Activated naive CD4-positive, alpha-beta T cell treated with anti-CD3 and anti-CD28 coated beads, Interleukin-2, amount 10 ng/mL, durations not matched to agents 7 days and 5 days (primary cell): Measurements from ENCODE around the gene WAPL.
"Not testable (repeated sequence)": the region's sequence is repeated elsewhere in the genome, so short reads cannot be mapped to it uniquely, and the experiment has no call there.

ENCODE experiments used
- CTCF ChIA-PET: fragments of 350-600 bp; sonication (Branson Sonifier 250); formaldehyde crosslinking; loops from one replicate; lab custom pipeline; 2021; ENCODE audit warnings: antibody characterized with exemption; lab: Charles Lee
- DNase-seq: peaks from one replicate; pipeline ENCODE4 v3.0.0-alpha.2; 2020
- H3K27ac Mint-ChIP-seq: one replicate; pipeline ENCODE4 v1.8.0; 2021; ENCODE audit warnings: mild to moderate bottlenecking, moderate library complexity, mixed read lengths
- H3K27me3 Mint-ChIP-seq: one replicate; pipeline ENCODE4 v1.8.0; 2021; ENCODE audit warnings: mild to moderate bottlenecking, mixed read lengths
- H3K36me3 Mint-ChIP-seq: one replicate; pipeline ENCODE4 v1.8.0; 2021; ENCODE audit warnings: mixed read lengths
- H3K4me1 Mint-ChIP-seq: one replicate; pipeline ENCODE4 v1.8.0; 2021; ENCODE audit warnings: mixed read lengths
- H3K4me3 Mint-ChIP-seq: one replicate; pipeline ENCODE4 v1.8.0; 2021; ENCODE audit warnings: mild to moderate bottlenecking, moderate library complexity, mixed read lengths
- H3K9me3 Mint-ChIP-seq: one replicate; pipeline ENCODE4 v1.8.0; 2021; ENCODE audit warnings: mixed read lengths

Gene WAPL

DNA sequence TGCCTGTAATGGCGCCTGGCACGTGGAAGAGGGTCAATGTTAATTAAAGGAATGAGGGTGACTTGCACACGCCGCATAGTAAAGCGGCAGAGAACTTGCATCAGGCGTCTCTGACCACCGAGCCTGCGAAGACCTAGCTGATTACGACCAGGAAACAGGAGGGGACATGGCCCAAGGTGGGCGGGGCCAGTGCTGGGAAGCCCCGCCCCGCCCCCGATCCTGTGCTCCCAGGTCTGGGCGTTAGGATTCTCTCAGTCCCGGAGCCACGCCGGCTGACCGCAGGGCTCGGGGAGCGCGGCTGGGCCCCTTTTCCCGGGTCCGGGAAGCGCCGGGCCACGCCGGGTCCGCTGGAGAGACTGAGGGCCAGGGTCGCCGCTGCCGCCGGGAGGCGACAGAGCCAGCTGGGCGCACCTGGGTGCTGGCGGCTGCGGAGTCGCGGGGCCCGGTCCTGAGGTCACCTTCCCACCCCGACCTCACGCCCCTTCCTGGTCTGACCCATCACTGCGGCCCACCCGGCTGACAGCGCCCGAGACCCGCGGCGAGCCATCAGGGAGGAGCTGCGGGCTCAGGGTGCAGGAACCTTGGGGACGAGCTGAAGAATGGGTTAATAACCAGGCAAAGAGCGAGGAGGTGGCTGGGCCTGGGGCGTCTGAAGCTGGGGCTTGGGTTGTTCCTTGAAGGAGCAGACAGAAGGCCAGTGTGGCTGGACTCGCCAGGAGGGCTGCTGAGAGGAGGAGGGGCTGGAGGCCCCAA lies 132.0 kb downstream of the WAPL start:
- Mint-ChIP-seq H3K27ac (no peak overlapping the region), H3K4me1 (peaks cover 3% of the 10 kb centered on the region), H3K27me3 (peaks cover 73% of the 10 kb centered on the region), H3K36me3 (no peaks in the 10 kb centered on the region), H3K4me3 (peak overlapping the region; percentile 64), H3K9me3 (no peaks in the 10 kb centered on the region)
- DNase-seq = no peak
- CTCF ChIA-PET = interaction anchor here (0.7 to 2.9 kb wide), 3 partner anchors 8 to 195 kb away, joined by 3 to 17 read pairs (median 3); no protein-coding TSS in a partner anchor

DNA sequence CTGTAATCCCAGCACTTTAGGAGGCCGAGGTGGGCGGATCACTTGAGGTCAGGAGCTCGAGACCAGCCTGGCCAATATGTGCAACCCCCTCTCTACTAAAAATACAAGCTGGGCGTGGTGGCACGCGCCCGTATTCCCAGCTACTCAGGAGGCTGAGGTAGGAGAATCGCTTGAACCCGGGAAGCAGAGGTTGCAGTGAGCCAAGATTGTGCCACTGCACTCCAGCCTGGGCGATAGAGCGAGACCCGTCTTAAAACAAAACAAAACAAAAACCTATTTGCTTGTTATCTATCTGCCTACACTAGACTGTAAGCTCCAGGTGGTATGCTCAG lies 132.5 kb downstream of the WAPL start:
- H3K9me3 Mint-ChIP-seq, H3K36me3 Mint-ChIP-seq, H3K27ac Mint-ChIP-seq, H3K4me1 Mint-ChIP-seq, DNase-seq: not testable (repeated sequence)
- H3K4me3 Mint-ChIP-seq = peak overlapping the region; percentile 64
- CTCF ChIA-PET = interaction anchor here (0.7 to 2.9 kb wide), 3 partner anchors 8 to 195 kb away, joined by 3 to 17 read pairs (median 3); no protein-coding TSS in a partner anchor
- H3K27me3 Mint-ChIP-seq = peaks cover 72% of the 10 kb centered on the region

- Mint-ChIP-seq H3K4me1 (peaks cover 3% of the 10 kb centered on the region), H3K9me3 (no peaks in the 10 kb centered on the region), H3K27ac (no peak overlapping the region), H3K4me3 (no peak overlapping the region), H3K27me3 (peaks cover 71% of the 10 kb centered on the region), H3K36me3 (no peaks in the 10 kb centered on the region)
- DNase-seq = no peak
- CTCF ChIA-PET = interaction anchor here (1.3 to 2.9 kb wide), 2 partner anchors 9 to 196 kb away, joined by 4 to 17 read pairs; no protein-coding TSS in a partner anchor
Measured at GRCh38 chr10:86388119-86388704, 133.4 kb downstream of the WAPL start.

GRCh38 chr10:86387178-86387794 lies 134.3 kb downstream of the WAPL start:
- H3K4me1 Mint-ChIP-seq = peaks cover 3% of the 10 kb centered on the region
- no peak for DNase-seq
- H3K4me3 Mint-ChIP-seq = no peak overlapping the region
- no peak overlapping the region for H3K27ac Mint-ChIP-seq
- H3K36me3 Mint-ChIP-seq = no peaks in the 10 kb centered on the region
- peaks cover 63% of the 10 kb centered on the region for H3K27me3 Mint-ChIP-seq
- CTCF ChIA-PET = interaction anchor here (1.3 to 2.9 kb wide), 2 partner anchors 8 to 197 kb away, joined by 4 to 17 read pairs; no protein-coding TSS in a partner anchor
- H3K9me3 Mint-ChIP-seq = no peaks in the 10 kb centered on the region

GRCh38 chr10:86385806-86386205 lies 135.8 kb downstream of the WAPL start:
- CTCF ChIA-PET = interaction anchor here (1.0 kb wide), 1 partner anchor 8 kb away, joined by 3 read pairs; no protein-coding TSS in a partner anchor
- Mint-ChIP-seq H3K4me1 (peaks cover 3% of the 10 kb centered on the region), H3K36me3 (no peaks in the 10 kb centered on the region), H3K27me3 (peaks cover 54% of the 10 kb centered on the region), H3K9me3 (no peaks in the 10 kb centered on the region), H3K4me3 (no peak overlapping the region), H3K27ac (no peak overlapping the region)
- DNase-seq = no peak
